ENCODE data around the gene YES1. TPM values are rescaled to one million over a fixed set of nuclear protein-coding genes. Genes with fewer than 3 reads are reported as not detected.

Gene YES1
- total and polyA plus RNA-seq, 2 of the 8 experiments (the other 6 are each of a cell fraction or from before 2014, with no cell fraction given) = 14.8 to 94.3 TPM

DNA sequence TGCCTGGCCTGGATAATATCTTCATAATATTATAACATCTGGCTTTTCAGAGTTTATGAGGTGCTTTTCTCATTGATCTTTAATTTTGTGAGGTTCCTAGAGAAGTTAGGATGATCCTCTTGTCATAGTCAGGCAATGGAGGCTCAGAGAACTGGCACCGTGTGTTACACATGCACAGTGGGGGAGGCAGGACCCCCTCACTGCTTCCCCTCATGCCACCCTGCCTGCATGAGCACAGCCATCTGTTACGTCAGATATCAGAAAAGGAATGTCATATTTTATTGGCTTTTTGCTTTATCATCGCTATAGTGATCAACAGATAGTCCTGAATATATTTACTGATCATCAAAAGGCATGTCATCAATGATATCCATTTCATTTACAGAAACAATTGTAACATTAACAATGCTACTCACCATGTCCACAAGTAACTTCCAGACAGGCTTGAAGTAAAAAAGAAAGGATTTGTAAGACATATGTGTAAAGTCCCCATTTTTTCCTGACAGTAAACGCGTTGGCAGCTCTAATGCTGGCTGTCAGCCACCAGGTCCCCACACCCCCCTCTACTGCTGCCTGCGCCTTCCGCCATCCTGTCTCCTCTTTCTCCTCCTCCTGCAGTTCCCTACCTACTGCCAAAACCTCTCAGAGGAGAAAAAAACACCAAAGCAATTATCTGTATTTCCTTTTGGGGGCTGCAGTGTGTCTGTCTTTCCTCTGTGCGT, 118.4 kb downstream of the YES1 start (continued):
- TF ChIP-seq CHD7 (IDR thresholded peaks at IDR 0.05; ENCODE audit: insufficient replicate concordance, low read length) = no peak
- TF ChIP-seq CBX5 (IDR thresholded peaks at IDR 0.05; ENCODE audit: low read depth, low read length) = no peak
- no peak for TF ChIP-seq GTF2F1 (IDR thresholded peaks at IDR 0.05; ENCODE audit: borderline replicate concordance, low read depth, low read length)
